Measurements from ENCODE around the gene RNASEL.

The RNASEL gene

GRCh38 chr1:182626527-182626926 is 37.5 kb upstream of the RNASEL start:
- DNase-seq (ENCODE audit: insufficient read length, low spot score) = no peak
- no peak for FAIRE-seq
- TF ChIP-seq CTCF (IDR thresholded peaks at IDR 0.05; ENCODE audit: insufficient read depth, missing control alignments) = no peak

GRCh38 chr1:182625719-182626504 is 36.9 kb upstream of the RNASEL start:
- DNase-seq (ENCODE audit: insufficient read length, low spot score) = no peak
- TF ChIP-seq CTCF (IDR thresholded peaks at IDR 0.05; ENCODE audit: insufficient read depth, missing control alignments) = no peak

GRCh38 chr1:182625024-182625423 is 36.0 kb upstream of the RNASEL start:
- no peak for DNase-seq (ENCODE audit: insufficient read length, low spot score)
- FAIRE-seq = no peak
- no peak for TF ChIP-seq CTCF (IDR thresholded peaks at IDR 0.05; ENCODE audit: insufficient read depth, missing control alignments)

More at GRCh38 chr1:182625719-182626504, 36.9 kb upstream of the RNASEL start:
- no peak for FAIRE-seq

GRCh38 chr1:182624577-182624976 is 35.5 kb upstream of the RNASEL start:
- DNase-seq (ENCODE audit: insufficient read length, low spot score) (no peak), FAIRE-seq (no peak)
- TF ChIP-seq CTCF (IDR thresholded peaks at IDR 0.05; ENCODE audit: insufficient read depth, missing control alignments) = no peak

- TF ChIP-seq CTCF (IDR thresholded peaks at IDR 0.05; ENCODE audit: insufficient read depth, missing control alignments) = no peak
- no peak for FAIRE-seq
- no peak for DNase-seq (ENCODE audit: insufficient read length, low spot score)
Observed at GRCh38 chr1:182622901-182623528, 34.0 kb upstream of the RNASEL start.

GRCh38 chr1:182621906-182622305 is 32.9 kb upstream of the RNASEL start:
- no peak for TF ChIP-seq CTCF (IDR thresholded peaks at IDR 0.05; ENCODE audit: insufficient read depth, missing control alignments)
- DNase-seq (ENCODE audit: insufficient read length, low spot score) (no peak), FAIRE-seq (no peak)
